Activated B cell treated with CpG ODN at 0.5 μM for 24 hours (primary cell): Measurements from ENCODE around the gene RCBTB2. TPM values are rescaled to one million over a fixed set of nuclear protein-coding genes. Genes with fewer than 3 reads are reported as not detected.

Experiments used
- ATAC-seq: fragments of 200-7000 bp; cut with Tn5 transposase; one replicate; pipeline ENCODE4 v1.10.0; 2021; ENCODE audit warnings: low read depth, mild to moderate bottlenecking, moderate library complexity
- CTCF ChIA-PET: fragments of 350-600 bp; sonication (Branson Sonifier 250); formaldehyde crosslinking; loops from one replicate; lab custom pipeline; 2021; ENCODE audit warnings: antibody characterized with exemption; lab: Charles Lee
- POLR2A ChIA-PET: fragments of 350-600 bp; sonication (Branson Sonifier 250); formaldehyde crosslinking; loops from one replicate; lab custom pipeline; 2021; ENCODE audit warnings: antibody characterized with exemption; lab: Charles Lee
- DNase-seq: peaks from one replicate; pipeline ENCODE4 v3.0.0; 2022
- H3K27ac Mint-ChIP-seq: one replicate; pipeline ENCODE4 v1.8.0; 2020; ENCODE audit warnings: mixed read lengths
- H3K27me3 Mint-ChIP-seq: one replicate; pipeline ENCODE4 v1.8.0; 2021; ENCODE audit warnings: mixed read lengths
- H3K36me3 Mint-ChIP-seq: one replicate; pipeline ENCODE4 v1.8.0; 2021; ENCODE audit warnings: low read depth, mixed read lengths
- H3K4me1 Mint-ChIP-seq: one replicate; pipeline ENCODE4 v1.8.0; 2021; ENCODE audit warnings: mixed read lengths
- H3K4me3 Mint-ChIP-seq: one replicate; pipeline ENCODE4 v1.8.0; 2020; ENCODE audit warnings: mild to moderate bottlenecking, mixed read lengths
- H3K9me3 Mint-ChIP-seq: one replicate; pipeline ENCODE4 v1.8.0; 2020; ENCODE audit warnings: mixed read lengths
- CTCF ChIP-seq: fragments of 200-600 bp; IDR thresholded peaks from one replicate; pipeline ENCODE4 v1.8.0; 2022; ENCODE audit warnings: antibody characterized with exemption, mild to moderate bottlenecking
- intact Hi-C: fragments of 100-400 bp; cut with micrococcal nuclease; formaldehyde crosslinking; loops from one replicate; pipeline ENCODE4 v1.15.1; 2024
- total RNA-seq: library from RNA; stranded (reverse); gene quantifications from 2 replicates; pipeline ENCODE4 v1.2.3, GENCODE V29; 2022

The RCBTB2 gene
- total RNA-seq, 1 donor from 2014 or later, result 2.4 TPM

GRCh38 chr13:48536621-48537250, 3.9 kb upstream of the RCBTB2 start:
- intact Hi-C loops, result no loop called here
- ChIA-PET CTCF (no interaction called here), POLR2A (no interaction called here)
- Mint-ChIP-seq H3K4me3 (no peak overlapping the region), H3K4me1 (peaks cover 7% of the 10 kb centered on the region), H3K27me3 (peaks cover 33% of the 10 kb centered on the region), H3K9me3 (peaks cover 3% of the 10 kb centered on the region), H3K36me3 (peaks cover 4% of the 10 kb centered on the region), H3K27ac (no peak overlapping the region)
- DNase-seq, result no peak
- TF ChIP-seq CTCF, result no peak
- no peak for ATAC-seq

- ChIA-PET POLR2A (interaction anchor here (0.5 to 1.1 kb wide), 3 partner anchors 44 to 121 kb away, joined by 4 to 6 read pairs (median 4); no protein-coding TSS in a partner anchor), CTCF (interaction anchor here (1.4 kb wide), 1 partner anchor 44 kb away, joined by 4 read pairs; no protein-coding TSS in a partner anchor)
- H3K27ac Mint-ChIP-seq, result no peak overlapping the region
- peaks cover 17% of the 10 kb centered on the region for H3K4me1 Mint-ChIP-seq
- DNase-seq (no peak), ATAC-seq (no peak)
- intact Hi-C loops, result no loop called here
- peaks cover 29% of the 10 kb centered on the region for H3K27me3 Mint-ChIP-seq
- no peak for TF ChIP-seq CTCF
- H3K9me3 Mint-ChIP-seq, result peaks cover 3% of the 10 kb centered on the region
- H3K4me3 Mint-ChIP-seq, result no peak overlapping the region
- H3K36me3 Mint-ChIP-seq, result peaks cover 4% of the 10 kb centered on the region
Measured at GRCh38 chr13:48535766-48536165, 2.9 kb upstream of the RCBTB2 start.

- POLR2A ChIA-PET, result interaction anchor here (0.8 to 1.1 kb wide), 3 partner anchors 45 to 270 kb away, joined by 4 to 6 read pairs (median 4); no protein-coding TSS in a partner anchor
- H3K27ac Mint-ChIP-seq, result no peak overlapping the region
- H3K9me3 Mint-ChIP-seq, result peaks cover 2% of the 10 kb centered on the region
- H3K36me3 Mint-ChIP-seq, result peaks cover 4% of the 10 kb centered on the region
- CTCF ChIA-PET, result interaction anchor here (0.5 to 1.4 kb wide), 3 partner anchors 45 to 528 kb away, joined by 3 to 4 read pairs (median 3); partner anchors contain the start of gene MED4
- no peak for TF ChIP-seq CTCF
- DNase-seq (no peak), ATAC-seq (no peak)
- intact Hi-C loops, result no loop called here
- no peak overlapping the region for H3K4me3 Mint-ChIP-seq
- peaks cover 27% of the 10 kb centered on the region for H3K27me3 Mint-ChIP-seq
- peaks cover 20% of the 10 kb centered on the region for H3K4me1 Mint-ChIP-seq
Measured at GRCh38 chr13:48534911-48535501, 2.1 kb upstream of the RCBTB2 start.

- CTCF ChIA-PET, result interaction anchor here (1.1 to 1.2 kb wide), 2 partner anchors 42 to 439 kb away, joined by 3 read pairs; partner anchors contain the start of gene MED4
- Mint-ChIP-seq H3K27ac (no peak overlapping the region), H3K4me3 (peak overlapping the region; percentile 95), H3K27me3 (peaks cover 21% of the 10 kb centered on the region), H3K36me3 (peaks cover 4% of the 10 kb centered on the region), H3K9me3 (peaks cover 2% of the 10 kb centered on the region), H3K4me1 (peaks cover 20% of the 10 kb centered on the region)
- no peak for ATAC-seq
- no peak for TF ChIP-seq CTCF
- intact Hi-C loops, result loop anchor here (2.0 kb wide), 2 partner anchors 231 to 439 kb away; partner anchors contain the start of genes MED4 and RB1
- DNase-seq, result no peak
- POLR2A ChIA-PET, result interaction anchor here (0.8 to 1.3 kb wide), 3 partner anchors 28 to 269 kb away, joined by 5 to 6 read pairs (median 6); no protein-coding TSS in a partner anchor
Measured at GRCh38 chr13:48533961-48534600, 1.2 kb upstream of the RCBTB2 start.

- no peak for DNase-seq
- POLR2A ChIA-PET, result interaction anchor here (0.5 to 2.0 kb wide), 10 partner anchors 21 to 1261 kb away, joined by 3 to 14 read pairs (median 4); no protein-coding TSS in a partner anchor
- peaks cover 7% of the 10 kb centered on the region for H3K27me3 Mint-ChIP-seq
- TF ChIP-seq CTCF, result no peak
- peaks cover 4% of the 10 kb centered on the region for H3K36me3 Mint-ChIP-seq
- peak overlapping the region; percentile 95 for H3K4me3 Mint-ChIP-seq
- ATAC-seq, result no peak
- H3K9me3 Mint-ChIP-seq, result no peaks in the 10 kb centered on the region
- H3K27ac Mint-ChIP-seq, result peak overlapping the region; percentile 94
- CTCF ChIA-PET, result interaction anchor here (0.9 to 1.7 kb wide), 3 partner anchors 27 to 405 kb away, joined by 3 to 10 read pairs (median 4); no protein-coding TSS in a partner anchor
- H3K4me1 Mint-ChIP-seq, result peaks cover 20% of the 10 kb centered on the region
- intact Hi-C loops, result loop anchor here (1.0 to 2.0 kb wide), 8 partner anchors 27 to 495 kb away; partner anchors contain the start of genes MED4, NUDT15 and RB1
Measured at GRCh38 chr13:48532256-48532505, 699 bp downstream of the RCBTB2 start.
